GM12872 (cell line): ENCODE data around the gene COL24A1.

Source experiments
- TF ChIP-seq, protein P1 (sequence below): IDR thresholded peaks from 3 replicates; pipeline ENCODE4 v1.5.1; 2011; ENCODE audit warnings: low read depth, mild to moderate bottlenecking, low read length, moderate library complexity; ENCODE audit not compliant: insufficient read depth

Gene COL24A1

DNA sequence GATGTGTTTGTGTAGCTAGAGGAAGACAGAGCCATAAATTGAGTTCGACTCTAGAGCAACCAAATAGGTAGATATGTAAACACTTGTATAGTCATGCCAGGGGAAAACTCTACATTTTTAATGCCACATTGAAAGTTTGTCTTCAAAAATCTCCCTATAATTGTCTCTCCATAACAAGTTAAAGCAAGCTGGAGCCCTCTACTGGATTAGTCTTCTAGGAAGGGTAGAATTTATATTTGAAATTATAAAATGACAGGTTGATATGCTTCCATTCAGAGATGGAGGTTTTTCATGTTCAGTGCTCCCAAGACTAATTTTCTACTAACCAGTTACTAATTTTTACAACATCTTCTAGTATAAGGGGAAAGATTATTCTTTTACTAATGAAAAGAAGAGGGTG lies 13.1 kb upstream of the COL24A1 start:
- TF ChIP-seq, protein P1, sequence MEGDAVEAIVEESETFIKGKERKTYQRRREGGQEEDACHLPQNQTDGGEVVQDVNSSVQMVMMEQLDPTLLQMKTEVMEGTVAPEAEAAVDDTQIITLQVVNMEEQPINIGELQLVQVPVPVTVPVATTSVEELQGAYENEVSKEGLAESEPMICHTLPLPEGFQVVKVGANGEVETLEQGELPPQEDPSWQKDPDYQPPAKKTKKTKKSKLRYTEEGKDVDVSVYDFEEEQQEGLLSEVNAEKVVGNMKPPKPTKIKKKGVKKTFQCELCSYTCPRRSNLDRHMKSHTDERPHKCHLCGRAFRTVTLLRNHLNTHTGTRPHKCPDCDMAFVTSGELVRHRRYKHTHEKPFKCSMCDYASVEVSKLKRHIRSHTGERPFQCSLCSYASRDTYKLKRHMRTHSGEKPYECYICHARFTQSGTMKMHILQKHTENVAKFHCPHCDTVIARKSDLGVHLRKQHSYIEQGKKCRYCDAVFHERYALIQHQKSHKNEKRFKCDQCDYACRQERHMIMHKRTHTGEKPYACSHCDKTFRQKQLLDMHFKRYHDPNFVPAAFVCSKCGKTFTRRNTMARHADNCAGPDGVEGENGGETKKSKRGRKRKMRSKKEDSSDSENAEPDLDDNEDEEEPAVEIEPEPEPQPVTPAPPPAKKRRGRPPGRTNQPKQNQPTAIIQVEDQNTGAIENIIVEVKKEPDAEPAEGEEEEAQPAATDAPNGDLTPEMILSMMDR = no peak

DNA sequence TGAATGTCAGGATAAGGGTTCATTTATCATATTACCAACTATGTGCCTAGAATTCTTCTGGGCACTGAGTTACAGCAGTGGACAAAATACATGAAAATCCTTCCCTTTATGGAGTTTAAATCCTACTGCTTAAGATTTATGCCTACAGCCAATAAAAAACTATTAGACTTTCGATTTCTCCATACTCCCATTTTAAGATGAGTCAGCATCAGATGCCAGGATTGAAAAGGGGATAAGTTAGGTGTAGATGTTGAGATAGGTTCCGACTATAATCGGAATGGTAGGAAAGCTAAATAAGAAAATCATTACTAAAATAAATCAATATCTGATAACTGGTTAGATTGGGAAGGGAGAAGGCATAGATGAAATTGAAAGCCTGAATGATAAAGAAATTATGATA lies 3.2 kb upstream of the COL24A1 start:
- TF ChIP-seq, protein P1 = no peak

DNA sequence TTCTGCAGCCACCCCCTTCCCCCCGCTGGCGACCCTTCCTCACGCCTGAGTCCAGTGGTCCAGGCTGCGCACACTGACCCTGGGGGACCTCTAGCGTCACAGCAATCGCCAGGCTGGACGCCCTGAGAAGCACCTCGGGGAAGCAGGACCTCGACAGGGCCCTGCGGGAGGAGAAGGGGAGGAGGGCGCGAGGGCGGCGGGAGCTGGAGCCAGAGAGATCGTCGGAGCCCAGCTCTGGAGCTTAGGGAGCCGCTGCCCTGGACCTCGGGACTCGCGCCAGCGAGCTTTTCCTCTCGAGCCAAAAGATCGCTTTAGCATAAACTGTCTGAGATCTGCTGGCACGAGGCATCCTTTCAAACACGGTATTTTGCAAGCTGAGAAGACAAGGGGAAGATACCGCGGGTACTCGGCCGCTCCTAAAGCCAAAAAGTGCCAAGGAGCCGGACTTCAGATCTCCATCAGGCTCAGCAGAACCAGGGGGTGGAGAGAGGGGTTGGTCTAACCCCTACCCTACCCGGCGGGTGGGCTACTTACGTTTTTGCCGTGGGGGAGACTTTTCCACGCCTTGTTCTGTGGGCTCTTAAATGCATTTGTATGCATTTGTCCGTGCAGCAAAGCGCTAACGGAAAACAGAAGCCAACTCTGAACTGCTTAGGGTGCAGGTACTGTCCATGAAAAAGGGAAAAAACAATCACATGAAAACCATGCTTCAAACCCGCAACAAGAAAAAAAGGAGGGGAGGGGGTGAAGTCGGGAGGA lies 586 bp downstream of the COL24A1 start:
- TF ChIP-seq, protein P1 = no peak

DNA sequence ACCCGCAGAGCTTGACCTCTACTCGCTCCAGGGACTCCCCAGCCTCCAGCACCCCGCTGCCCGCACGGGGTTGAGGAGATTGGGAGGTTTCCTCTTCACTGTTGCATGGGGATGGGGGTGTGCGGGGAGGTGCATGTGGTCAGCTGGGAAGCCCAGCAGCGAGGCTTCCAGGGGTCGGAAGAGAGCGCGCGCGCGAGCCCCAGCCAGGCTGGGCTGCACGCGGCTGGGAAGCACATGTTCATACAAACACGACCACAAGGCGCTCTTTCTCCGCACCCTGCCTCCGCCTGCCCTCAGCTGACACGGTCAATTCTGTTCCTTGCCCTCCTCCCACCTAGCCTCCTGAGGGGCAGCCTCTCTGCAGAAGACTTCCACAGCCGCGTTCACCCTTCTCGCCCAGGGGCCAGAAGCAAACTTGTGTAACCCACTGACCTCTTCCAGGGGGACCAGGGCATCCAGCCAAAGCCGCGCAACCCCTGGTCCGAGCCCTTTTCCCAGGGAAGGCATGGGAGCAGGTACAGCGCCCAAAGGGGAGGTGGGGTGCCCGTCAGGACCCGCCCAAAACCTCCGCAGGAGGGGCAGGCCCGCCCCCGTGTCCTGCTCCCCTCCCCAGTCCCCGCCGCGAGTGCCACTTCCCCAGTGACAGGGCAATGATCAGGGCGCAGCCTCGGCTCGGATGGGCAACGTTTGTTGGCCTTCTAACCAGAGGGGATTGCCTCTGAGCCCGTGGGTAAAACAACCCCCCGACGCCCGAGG lies 1.3 kb downstream of the COL24A1 start:
- TF ChIP-seq, protein P1 = no peak

DNA sequence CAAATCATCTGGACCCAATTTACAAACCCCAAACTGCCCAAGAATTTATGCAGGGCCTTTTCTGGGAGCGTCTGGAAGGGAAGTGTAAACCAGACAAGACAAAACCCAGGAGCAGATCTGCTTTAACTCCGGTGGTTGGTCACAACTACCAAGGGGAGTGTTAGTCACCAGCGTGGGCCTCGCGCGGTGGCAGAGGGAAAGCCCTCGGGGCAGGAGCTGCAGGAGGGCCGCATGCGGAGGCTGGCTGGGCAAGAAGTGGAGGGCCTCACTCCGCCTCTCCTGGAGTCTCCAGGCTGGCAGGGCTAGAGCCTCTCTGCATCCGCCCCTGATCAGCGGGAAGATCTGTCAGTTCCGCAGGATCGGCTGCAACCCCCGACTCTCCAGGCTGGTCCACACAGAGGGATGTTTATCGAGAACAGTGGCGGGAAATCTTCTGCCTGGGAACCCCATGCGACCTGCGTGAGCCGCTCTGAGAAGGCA lies 2.0 kb downstream of the COL24A1 start:
- TF ChIP-seq, protein P1 = no peak

DNA sequence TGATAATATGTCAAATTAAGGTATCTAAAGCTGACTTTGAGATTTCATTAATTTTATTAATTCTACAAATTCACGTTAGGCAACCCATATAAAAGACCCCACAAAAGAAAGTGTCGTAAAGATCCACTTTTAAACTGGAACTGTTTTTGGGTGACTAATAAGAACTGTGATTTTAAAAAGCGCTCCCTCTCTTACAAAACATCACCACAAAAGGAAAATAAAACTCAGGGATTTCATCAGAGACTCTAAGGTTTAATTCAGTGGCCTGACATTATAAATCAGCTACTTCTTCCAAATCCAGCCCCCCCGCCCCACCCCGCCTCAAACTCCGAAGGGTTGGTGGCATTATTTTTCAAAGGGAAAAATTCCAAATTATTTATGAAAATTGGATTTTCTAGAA lies 2.7 kb downstream of the COL24A1 start:
- TF ChIP-seq, protein P1 = no peak

DNA sequence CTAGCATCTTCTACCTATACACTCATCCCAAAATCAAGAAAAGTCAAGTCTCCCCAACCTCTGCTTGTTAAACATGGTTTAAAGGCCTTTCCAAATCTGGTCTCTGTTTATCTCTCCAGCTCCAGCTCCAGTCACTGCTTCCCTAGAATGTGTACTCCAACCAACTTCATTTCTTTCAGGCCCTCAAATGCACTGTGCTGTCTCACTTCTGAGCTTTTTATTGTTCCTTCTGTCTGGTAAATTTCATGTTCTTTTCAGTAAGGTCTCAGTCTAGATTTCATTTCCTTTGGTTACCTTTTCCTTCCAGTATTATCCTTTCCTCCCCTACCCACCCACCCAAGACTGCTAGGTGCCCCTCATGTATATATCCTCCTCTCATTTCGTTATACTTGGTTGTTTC lies 3.7 kb downstream of the COL24A1 start:
- TF ChIP-seq, protein P1 = no peak
